Cortex of kidney (tissue), 1 donor: Measurements from ENCODE around the gene AOAH.
"Not testable (repeated sequence)": the region's sequence is repeated elsewhere in the genome, so short reads cannot be mapped to it uniquely, and the experiment has no call there.

ENCODE experiments used
- DNase-seq: peaks from one replicate; lab custom pipeline; 2025; lab: John Stamatoyannopoulos, UW

AOAH gene

GRCh38 chr7:36657036-36657660 is 67.1 kb downstream of the AOAH start:
- no peak for DNase-seq

DNA sequence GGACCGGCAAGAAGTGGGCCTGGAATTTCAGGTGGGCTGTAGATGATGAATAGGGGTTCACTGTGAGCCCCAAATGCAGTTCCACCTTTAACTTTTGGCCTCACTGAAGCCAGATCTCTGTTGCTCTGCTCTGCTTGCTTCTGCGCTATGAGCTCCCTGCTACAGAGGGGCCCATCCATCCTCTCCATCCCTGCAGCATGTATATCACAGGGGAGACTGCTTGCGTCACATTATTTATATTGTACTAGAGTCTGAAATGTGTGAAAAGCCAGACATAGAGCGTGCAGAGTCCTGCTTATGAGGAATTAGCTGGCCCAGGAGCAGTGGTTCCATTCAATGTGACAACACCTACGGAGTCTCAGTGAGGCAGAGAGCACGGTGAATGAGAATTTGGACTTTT is 69.9 kb downstream of the AOAH start:
- no peak for DNase-seq

DNA sequence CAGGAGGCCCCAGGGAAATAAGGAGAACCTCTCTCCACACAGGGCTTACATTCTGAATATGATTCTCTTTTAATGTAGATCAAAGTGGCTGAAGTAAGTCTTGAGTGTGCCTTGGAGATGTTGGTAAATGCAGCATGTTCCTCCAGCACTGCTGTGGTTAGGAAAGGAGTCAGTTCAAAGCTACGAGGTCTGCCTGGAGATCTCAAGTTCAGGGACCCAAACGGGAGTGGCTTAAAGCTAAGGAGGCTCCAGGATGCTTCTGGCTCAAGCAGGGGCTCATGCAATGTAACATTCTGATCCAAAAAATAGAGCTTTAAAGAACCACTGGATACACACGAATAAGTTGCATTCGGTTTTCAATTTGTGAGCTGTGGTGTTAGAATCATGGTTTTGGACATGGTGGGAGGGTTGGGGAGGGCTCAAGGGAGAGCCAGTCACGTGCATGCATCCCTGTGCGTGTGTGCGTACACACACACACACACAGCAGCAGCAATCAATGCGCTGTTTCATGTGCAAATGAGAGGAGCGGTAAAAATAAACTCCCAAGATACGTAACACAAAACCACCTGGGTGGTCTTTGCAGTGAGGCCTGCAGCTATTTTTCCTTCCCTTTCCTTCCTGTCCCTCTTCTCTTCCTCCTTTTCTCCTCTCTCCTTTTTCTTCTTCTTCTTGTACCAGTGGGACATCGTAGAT is 70.5 kb downstream of the AOAH start:
- DNase-seq, result no peak

DNA sequence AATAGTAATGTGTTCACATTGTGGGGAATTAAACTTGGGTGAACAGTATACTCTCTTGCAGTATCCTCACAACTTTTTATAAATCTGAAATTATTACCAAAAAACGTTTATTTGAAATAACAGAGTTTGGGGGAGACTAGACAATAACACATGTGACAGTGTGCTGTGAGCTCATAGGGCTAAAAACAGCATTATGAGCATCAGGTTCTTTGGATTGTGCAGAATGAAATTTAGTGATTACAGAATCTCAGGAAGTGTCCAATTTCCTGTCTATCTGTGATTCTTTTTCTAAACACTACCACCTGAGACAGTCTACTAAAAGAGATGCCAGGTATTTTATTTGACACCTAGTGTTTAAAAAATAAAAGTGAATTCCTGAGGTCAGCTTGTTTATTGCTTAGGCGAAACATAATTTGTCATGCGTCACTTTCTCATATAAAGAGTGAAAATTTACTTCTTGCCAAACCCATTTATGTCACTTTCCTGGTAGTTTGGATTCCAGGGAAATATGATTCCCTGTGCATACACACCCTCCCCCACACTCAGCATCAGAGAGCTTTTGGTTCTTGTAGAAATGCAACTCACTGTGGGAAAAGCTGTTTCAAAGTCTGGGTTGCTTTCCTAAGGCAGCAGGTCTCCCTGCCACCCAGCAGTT is 71.2 kb downstream of the AOAH start:
- DNase-seq, result no peak

DNA sequence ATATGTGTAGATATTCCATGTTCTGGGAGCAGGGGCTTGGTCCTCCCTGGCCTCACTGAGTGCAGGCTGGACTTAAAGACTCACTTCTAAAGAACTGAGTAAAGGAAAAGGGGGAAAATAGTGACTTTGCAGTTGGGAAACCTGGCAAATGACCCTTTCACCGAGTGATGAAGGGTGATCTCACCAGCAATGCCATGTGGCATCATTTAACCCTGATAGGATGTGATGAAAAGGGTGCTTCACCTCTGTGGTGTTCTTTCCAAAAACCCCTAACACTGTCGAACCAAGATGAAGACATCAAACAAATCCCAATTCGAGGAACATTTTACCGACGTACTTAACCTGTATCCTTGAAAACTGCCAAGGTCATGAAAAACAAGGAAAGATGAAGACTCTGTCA is 71.9 kb downstream of the AOAH start:
- no peak for DNase-seq

GRCh38 chr7:36651404-36651803 is 72.9 kb downstream of the AOAH start:
- no peak for DNase-seq

DNA sequence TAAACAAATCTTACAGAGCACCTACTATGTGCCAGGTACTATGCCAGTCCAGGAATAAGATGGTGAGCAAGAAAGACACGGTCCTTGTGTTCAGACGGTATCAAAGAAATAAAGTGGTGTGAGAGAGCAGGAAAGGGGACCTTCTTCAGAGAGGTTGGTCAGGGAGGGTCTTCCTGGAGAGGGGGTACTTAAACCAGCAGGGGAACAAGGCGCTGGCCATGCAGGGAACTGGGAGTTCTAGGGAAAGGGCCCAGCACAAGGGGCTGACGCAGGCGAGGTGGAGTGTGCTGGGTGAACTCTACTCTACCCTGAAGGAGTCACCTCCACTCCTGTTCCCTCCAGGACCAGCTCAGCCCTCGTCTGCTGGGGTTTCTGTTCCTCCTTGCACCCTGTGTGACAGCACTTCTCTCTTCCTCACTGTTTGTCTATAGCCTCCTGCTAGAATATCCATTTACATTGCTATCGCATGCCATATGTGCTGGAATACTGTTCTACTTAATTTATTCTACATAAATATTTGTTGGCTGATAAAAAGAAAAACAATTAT is 73.5 kb downstream of the AOAH start:
- no peak for DNase-seq

GRCh38 chr7:36650320-36650719 is 74.0 kb downstream of the AOAH start:
- no peak for DNase-seq

DNA sequence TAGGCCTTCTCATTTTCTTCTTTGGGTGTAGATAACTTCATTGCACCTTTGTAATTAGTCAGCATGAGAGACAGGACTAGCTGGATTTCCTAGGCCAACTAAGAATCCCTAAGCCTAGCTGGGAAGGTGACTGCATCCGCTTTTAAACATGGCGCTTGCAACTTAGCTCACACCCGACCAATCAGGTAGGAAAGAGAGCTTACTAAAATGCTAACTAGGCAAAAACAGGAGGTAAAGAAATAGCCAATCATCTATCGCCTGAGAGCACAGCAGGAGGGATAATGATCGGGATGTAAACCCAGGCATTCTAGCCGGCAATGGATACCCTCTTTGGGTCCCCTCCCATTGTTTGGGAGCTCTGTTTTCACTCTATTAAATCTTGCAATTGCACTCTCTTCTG is 75.0 kb downstream of the AOAH start:
- DNase-seq, result not testable (repeated sequence)

GRCh38 chr7:36648441-36648840 is 75.9 kb downstream of the AOAH start:
- DNase-seq, result no peak

DNA sequence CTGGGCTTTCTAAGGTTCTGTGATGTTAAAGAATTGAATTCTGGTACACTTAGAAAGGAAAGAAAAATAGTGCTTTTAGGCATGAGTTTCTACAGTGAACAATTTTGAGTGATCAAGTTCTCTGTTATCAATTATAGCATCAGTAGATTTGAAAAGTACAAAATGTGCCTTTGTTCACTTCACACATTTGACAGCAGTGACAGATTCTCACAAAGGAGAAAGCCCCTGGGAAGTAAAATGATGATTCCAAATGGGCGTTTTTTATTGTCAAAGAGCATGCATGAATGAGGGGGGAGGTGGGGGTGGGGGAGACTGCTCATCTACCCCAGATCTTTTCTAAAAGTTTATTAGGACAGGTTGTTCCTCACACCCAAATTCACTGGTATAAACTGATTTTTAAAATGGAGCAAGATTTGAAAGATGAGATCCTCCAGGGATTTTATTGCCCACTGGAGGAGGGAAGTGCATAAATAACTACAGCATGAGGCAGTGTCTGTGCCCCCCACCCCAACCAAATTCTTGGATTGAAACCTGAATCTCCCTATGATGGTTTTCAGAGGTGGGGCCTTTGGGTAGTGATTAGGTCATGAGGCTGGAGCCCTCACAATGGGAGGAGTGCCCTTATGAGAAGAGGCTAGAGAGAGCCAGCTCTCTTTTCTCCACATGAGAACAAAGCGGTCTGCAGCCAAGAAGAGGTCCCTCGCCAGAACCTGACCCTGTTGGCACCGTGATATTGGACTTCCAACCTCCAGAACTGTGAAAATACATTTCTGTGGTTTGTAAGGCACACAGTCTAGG is 79.5 kb downstream of the AOAH start:
- no peak for DNase-seq

DNA sequence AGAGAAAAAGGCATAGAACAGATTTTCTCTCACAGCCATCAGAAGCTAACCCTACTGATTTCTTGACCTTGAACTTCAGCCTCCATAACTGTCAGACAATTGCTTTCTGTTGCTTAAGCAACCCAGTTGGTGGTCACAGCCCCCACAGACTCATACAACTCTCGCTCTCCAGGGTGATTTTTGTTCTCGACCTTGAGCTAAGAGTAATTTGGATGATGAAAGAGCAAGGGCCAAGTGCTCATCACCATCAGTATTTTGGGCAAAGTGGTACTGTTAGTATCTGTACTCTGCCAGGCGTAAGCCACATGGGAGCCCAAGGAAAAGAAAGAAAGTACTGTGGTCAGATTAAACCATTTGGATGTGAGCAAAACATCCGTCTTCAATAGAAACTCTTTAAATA is 81.9 kb downstream of the AOAH start:
- DNase-seq, result no peak

GRCh38 chr7:36642010-36642409 is 82.3 kb downstream of the AOAH start:
- DNase-seq, result no peak

DNA sequence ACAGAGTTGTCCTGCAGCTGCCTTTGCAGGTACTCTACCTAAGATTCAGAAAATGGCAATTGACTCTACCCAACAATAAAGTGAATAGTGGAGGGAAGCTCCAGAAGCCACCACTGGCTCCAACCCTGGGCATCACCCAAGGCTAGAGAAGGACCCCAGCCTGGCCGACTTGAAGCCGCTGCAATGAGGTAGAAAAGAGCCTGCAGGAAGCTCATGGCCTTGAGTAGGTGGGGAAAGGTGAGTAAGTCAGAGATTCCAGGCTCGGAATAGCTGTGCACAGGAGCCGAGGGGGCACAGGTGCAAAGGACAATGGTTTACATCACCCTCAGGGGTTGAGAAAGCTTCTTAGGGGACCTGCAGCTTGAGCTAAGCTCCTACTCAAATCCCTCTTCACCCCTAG is 83.6 kb downstream of the AOAH start:
- DNase-seq, result no peak

- no peak for DNase-seq
Measured at GRCh38 chr7:36639826-36640225, 84.5 kb downstream of the AOAH start.

DNA sequence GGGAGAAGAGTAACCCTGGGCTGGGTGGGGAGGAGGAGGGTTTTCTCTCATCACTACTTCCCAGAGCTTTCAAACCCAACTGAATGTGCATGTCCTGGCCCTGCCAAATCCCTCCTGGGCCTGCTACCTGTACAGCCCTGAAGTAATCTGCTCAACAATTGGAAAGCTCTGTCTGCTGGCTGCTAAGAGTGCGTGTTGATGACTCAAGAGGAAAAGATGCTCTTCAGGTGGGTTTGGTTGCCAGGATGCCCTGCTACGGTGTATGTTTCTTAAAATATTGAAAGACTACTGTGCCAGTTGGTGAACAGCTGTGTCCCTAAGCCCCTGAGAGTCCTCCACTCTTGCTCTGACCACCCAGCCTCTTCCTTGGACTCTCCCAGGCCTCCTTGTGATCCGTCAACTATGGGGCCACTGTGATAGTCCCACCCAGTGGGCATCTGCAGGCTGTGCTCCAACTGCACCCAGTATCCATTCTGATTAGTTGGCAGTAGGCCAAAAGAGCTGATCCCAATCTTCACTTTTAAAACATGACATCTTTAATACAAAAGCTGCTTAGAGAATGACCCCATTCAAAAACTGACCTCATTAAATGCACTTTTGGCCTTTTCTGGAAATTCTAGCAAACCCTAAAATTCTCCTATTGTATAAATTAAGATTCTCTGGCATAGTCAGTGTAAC is 85.6 kb downstream of the AOAH start:
- no peak for DNase-seq

DNA sequence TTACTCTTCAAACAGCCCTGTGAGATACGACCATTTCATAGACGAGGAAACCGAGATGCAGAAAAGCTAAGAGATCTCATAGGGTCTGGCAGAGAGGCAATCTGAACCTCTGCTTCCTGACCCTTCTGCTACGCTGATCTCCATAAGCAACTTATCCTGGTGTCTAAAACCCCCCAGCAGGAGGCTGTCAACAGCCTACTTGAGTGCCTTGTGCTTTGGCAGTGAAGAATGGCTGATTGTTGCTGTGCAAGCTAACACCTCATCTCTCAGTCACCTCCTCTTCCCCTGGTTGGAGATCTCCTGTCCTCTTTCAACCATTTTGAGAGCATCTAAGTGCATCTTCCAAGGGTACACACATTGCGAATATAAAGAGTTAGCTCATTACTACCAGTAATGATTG is 86.2 kb downstream of the AOAH start:
- DNase-seq, result no peak

DNA sequence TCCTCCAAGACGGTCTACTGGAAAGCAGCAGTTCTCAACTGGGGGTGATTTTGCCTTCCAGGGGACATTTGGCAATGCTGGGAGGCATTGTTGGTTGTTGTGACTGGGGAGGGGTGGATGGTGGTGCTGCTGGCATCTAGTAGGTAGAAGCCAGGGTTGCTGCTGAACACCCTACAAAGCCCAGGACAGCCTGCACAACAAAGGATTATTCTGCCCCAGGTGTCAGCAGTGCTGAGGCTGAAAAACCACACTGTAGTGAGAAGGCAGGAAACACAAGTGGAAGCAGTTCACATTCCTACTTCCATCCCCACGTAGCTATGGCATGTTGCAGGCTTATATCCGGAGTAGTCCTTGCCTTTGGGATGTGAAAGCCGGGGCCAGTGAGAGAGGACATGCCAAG is 86.9 kb downstream of the AOAH start:
- DNase-seq, result no peak

GRCh38 chr7:36636126-36636525 is 88.2 kb downstream of the AOAH start:
- DNase-seq, result no peak

- no peak for DNase-seq
Measured at GRCh38 chr7:36635091-36635490, 89.2 kb downstream of the AOAH start.

- DNase-seq, result no peak
Measured at GRCh38 chr7:36633377-36633776, 90.9 kb downstream of the AOAH start.

GRCh38 chr7:36630112-36630650 is 94.1 kb downstream of the AOAH start:
- no peak for DNase-seq
